ENCODE results near the gene C5orf63. TPM values are rescaled to one million over a fixed set of nuclear protein-coding genes. Genes with fewer than 3 reads are reported as not detected.

Gene C5orf63
- total and polyA plus RNA-seq, 4 donors: 2.1 to 6.4 (median 3.8) TPM

GRCh38 chr5:127101533-127101932, 28.2 kb upstream of the C5orf63 start:
- Histone ChIP-seq H3K4me1 (ENCODE audit: control insufficient read depth in 4 of 4, insufficient read depth in 4 of 4, low read length in 3 of 4) (no peaks in the 10 kb centered on the region), H3K9me3 (ENCODE audit: control insufficient read depth in 4 of 4, low read length in 3 of 4) (no peaks in the 10 kb centered on the region), H3K4me3 (ENCODE audit: low read depth in 1 of 3, low read length in 3 of 3) (no peak overlapping the region), H3K27ac (ENCODE audit: low read depth in 1 of 2, low read length in 2 of 2) (no peak overlapping the region), H3K36me3 (ENCODE audit: control insufficient read depth in 4 of 4, insufficient read depth in 3 of 4, low read depth in 1 of 4, low read length in 3 of 4) (no peaks in the 10 kb centered on the region), H3K27me3 (ENCODE audit: control insufficient read depth in 4 of 4, insufficient read depth in 4 of 4, low read length in 3 of 4) (no peaks in the 10 kb centered on the region), H3K9ac (ENCODE audit: low read depth in 1 of 2, low read length in 2 of 2) (no peak overlapping the region)
- TF ChIP-seq JUND (IDR thresholded peaks at IDR 0.05): no peak
- no peak for TF ChIP-seq MAX (IDR thresholded peaks at IDR 0.05)
- no peak for TF ChIP-seq RXRA (IDR thresholded peaks at IDR 0.05)
- TF ChIP-seq CTCF (IDR thresholded peaks at IDR 0.05; ENCODE audit: low read depth, low read length, missing input control): no peak
- no peak for TF ChIP-seq NR2F2 (IDR thresholded peaks at IDR 0.05)
- no peak for TF ChIP-seq REST (IDR thresholded peaks at IDR 0.05)
- no peak for TF ChIP-seq YY1 (IDR thresholded peaks at IDR 0.05)
- TF ChIP-seq HNF4A (conservative IDR thresholded peaks at IDR 0.05): no peak
- TF ChIP-seq HNF4G (IDR thresholded peaks at IDR 0.05): no peak
- no peak for TF ChIP-seq FOXA1 (IDR thresholded peaks at IDR 0.05)
- no peak for TF ChIP-seq FOXA2 (IDR thresholded peaks at IDR 0.05)
- no peak for TF ChIP-seq GABPA (IDR thresholded peaks at IDR 0.05 in 1 of 2, conservative IDR thresholded peaks at IDR 0.05 in 1 of 2)
- no peak for TF ChIP-seq EGR1 (IDR thresholded peaks at IDR 0.05; ENCODE audit: low read depth in 2 of 2)
- TF ChIP-seq ZBTB33 (IDR thresholded peaks at IDR 0.05): no peak
- no peak for TF ChIP-seq ATF3 (IDR thresholded peaks at IDR 0.05)
- TF ChIP-seq TAF1 (conservative IDR thresholded peaks at IDR 0.05): no peak
- TF ChIP-seq SP1 (IDR thresholded peaks at IDR 0.05): no peak
- 85% methylated on average over 2 of the region's 2 CpGs for WGBS
- DNase-seq (ENCODE audit: low spot score): no peak

- no peak overlapping the region for H3K9ac ChIP-seq (ENCODE audit: low read depth in 1 of 2, low read length in 2 of 2)
- no peaks in the 10 kb centered on the region for H3K9me3 ChIP-seq (ENCODE audit: control insufficient read depth in 4 of 4, low read length in 3 of 4)
- DNase-seq (ENCODE audit: low spot score): no peak
- H3K27me3 ChIP-seq (ENCODE audit: control insufficient read depth in 4 of 4, insufficient read depth in 4 of 4, low read length in 3 of 4): no peaks in the 10 kb centered on the region
- no peaks in the 10 kb centered on the region for H3K4me1 ChIP-seq (ENCODE audit: control insufficient read depth in 4 of 4, insufficient read depth in 4 of 4, low read length in 3 of 4)
- H3K27ac ChIP-seq (ENCODE audit: low read depth in 1 of 2, low read length in 2 of 2): no peak overlapping the region
- H3K4me3 ChIP-seq (ENCODE audit: low read depth in 1 of 3, low read length in 3 of 3): no peak overlapping the region
- peaks cover 0 to 1% (median 0%) of the 10 kb centered on the region in 4 donors for H3K36me3 ChIP-seq (ENCODE audit: control insufficient read depth in 4 of 4, insufficient read depth in 3 of 4, low read depth in 1 of 4, low read length in 3 of 4)
- WGBS: 71% methylated on average over 3 of the region's 3 CpGs
- TF ChIP-seq YY1 (IDR thresholded peaks at IDR 0.05) (no peak), HNF4A (conservative IDR thresholded peaks at IDR 0.05) (no peak), FOXA1 (IDR thresholded peaks at IDR 0.05) (no peak), GABPA (IDR thresholded peaks at IDR 0.05 in 1 of 2, conservative IDR thresholded peaks at IDR 0.05 in 1 of 2) (no peak), RXRA (IDR thresholded peaks at IDR 0.05) (no peak), CTCF (IDR thresholded peaks at IDR 0.05; ENCODE audit: low read depth, low read length, missing input control) (no peak)
Observed at GRCh38 chr5:127098241-127098640, 24.9 kb upstream of the C5orf63 start.

Data from liver (tissue), 9 donors.